Measurements from ENCODE around the gene PLEKHH3. TPM values are rescaled to one million over a fixed set of nuclear protein-coding genes. Genes with fewer than 3 reads are reported as not detected.

The PLEKHH3 gene
- total and polyA plus RNA-seq, 10 of the 15 experiments (the other 5 are each of a cell fraction or from before 2014, with no cell fraction given): 0.31 to 38.0 (median 11.0) TPM

DNA sequence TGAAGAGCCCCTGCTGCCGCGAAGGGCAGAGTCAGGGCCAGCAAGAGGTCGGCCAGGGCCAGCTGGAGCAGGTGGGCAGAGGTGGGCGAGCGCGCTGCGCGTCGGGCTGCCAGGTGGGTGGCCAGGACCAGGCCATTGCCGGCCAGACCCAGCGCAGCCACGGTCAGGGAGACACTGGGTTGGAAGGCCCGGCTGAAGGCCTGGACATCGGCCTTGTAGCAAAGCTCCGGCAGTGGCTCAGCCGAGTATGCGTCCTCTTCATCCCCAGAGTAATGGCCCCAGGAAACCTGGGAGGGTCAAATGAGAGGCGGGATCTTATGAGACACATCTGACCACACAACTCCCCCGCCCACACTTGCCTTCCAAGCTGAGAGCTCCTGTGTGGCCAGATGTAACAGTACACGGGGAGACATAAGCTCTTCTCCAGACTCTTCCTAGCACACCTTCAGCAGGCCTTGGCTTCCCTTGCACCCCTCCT, 3.6 kb upstream of the PLEKHH3 start:
- Histone ChIP-seq H3K36me3 (ENCODE audit: control insufficient read depth in 2 of 2, insufficient read depth in 2 of 2, low read length in 1 of 2) (peaks cover 0 to 1% of the 10 kb centered on the region in 2 experiments; a peak in 2 of 4 replicates), H3K79me2 (ENCODE audit: control insufficient read depth, insufficient read depth, low read length) (peaks cover 69% of the 10 kb centered on the region), H3K9me3 (replicated peaks; ENCODE audit: control insufficient read depth, insufficient read depth, low read length) (no peaks in the 10 kb centered on the region; the same call in 2 of the 3 replicates), H2AFZ (ENCODE audit: control insufficient read depth, low read depth, low read length) (peak overlapping the region; percentile 83), H3K4me2 (ENCODE audit: control insufficient read depth, insufficient read depth) (peak overlapping the region; percentile 100), H3K4me3 (peak overlapping the region; percentile 82), H4K20me1 (ENCODE audit: control insufficient read depth, insufficient read depth) (no peaks in the 10 kb centered on the region), H3K27ac (ENCODE audit: control insufficient read depth, insufficient read depth) (peak overlapping the region; percentile 93), H3K9ac (ENCODE audit: control insufficient read depth, insufficient read depth, low read length) (peak overlapping the region; percentile 51), H3K4me1 (ENCODE audit: control insufficient read depth, insufficient read depth, low read length) (peaks cover 19% of the 10 kb centered on the region), H3K27me3 (replicated peaks in 1 of 2; ENCODE audit: control insufficient read depth in 2 of 2, insufficient read depth in 2 of 2, low read length in 1 of 2) (no peaks in the 10 kb centered on the region)
- FAIRE-seq (no peak), DNase-seq (ENCODE audit: low read depth, low spot score) (no peak), ATAC-seq (no peak)
- BruUV-seq (replicated peaks): no TSS peak
- WGBS (ENCODE audit: insufficient coverage, insufficient replicate concordance, low lambda C conversion rate, missing lambda C conversion rate): 86% methylated on average over 20 of the region's 20 CpGs
- CTCF ChIA-PET: interaction anchor here (0.6 to 10.1 kb wide), 27 partner anchors 9 to 144 kb away, joined by 3 to 239 read pairs (median 5); partner anchors contain the start of genes MLX, NAGLU, PSMC3IP and RETREG3
- RAD21 ChIA-PET (ENCODE audit: unreplicated experiment): interaction anchor here (0.6 to 6.5 kb wide), 19 partner anchors 10 to 150 kb away, joined by 3 to 152 read pairs (median 4); partner anchors contain the start of genes PSMC3IP, RETREG3, TUBG1 and VPS25
- SMC1A ChIA-PET (ENCODE audit: uncharacterized antibody, unreplicated experiment): interaction anchor here (0.7 to 8.3 kb wide), 14 partner anchors 11 to 339 kb away, joined by 3 to 124 read pairs (median 4); partner anchors contain the start of genes PSMC3IP, RETREG3 and TUBG1
- POLR2A ChIA-PET: interaction anchor here (0.7 to 6.5 kb wide), 9 partner anchors 24 to 102 kb away, joined by 3 to 120 read pairs (median 4); partner anchors contain the start of genes PSMC3IP, RETREG3 and TUBG1
- intact Hi-C loops (cut with micrococcal nuclease; ENCODE audit: unreplicated experiment): loop anchor here (5.0 kb wide), 1 partner anchor 82 kb away; the partner anchor contains the start of gene RAMP2
- TF ChIP-seq, protein P1, sequence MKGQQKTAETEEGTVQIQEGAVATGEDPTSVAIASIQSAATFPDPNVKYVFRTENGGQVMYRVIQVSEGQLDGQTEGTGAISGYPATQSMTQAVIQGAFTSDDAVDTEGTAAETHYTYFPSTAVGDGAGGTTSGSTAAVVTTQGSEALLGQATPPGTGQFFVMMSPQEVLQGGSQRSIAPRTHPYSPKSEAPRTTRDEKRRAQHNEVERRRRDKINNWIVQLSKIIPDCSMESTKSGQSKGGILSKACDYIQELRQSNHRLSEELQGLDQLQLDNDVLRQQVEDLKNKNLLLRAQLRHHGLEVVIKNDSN (IDR thresholded peaks at IDR 0.05; ENCODE audit: borderline replicate concordance, extremely low read length, insufficient read depth, low read depth, low read length): no peak
- TF ChIP-seq IKZF2 (IDR thresholded peaks at IDR 0.05) (no peak), MXI1 (IDR thresholded peaks at IDR 0.05; ENCODE audit: low read depth, low read length) (no peak), YY1 (IDR thresholded peaks at IDR 0.05; ENCODE audit: low read depth, low read length) (peak; percentile 26; the same call in 1 of the 2 replicates), WRNIP1 (IDR thresholded peaks at IDR 0.05; ENCODE audit: borderline replicate concordance, low read depth, low read length) (no peak), MEF2A (IDR thresholded peaks at IDR 0.05; ENCODE audit: insufficient read depth, low read depth, low read length) (no peak), EED (IDR thresholded peaks at IDR 0.05; ENCODE audit: low read depth) (peak; percentile 46; the same call in 1 of the 2 replicates), RBBP5 (conservative IDR thresholded peaks at IDR 0.05) (no peak), NR2F1 (conservative IDR thresholded peaks at IDR 0.05) (0 out of 2 replicates have a peak, but pooled peaks have one; percentile 8), TCF7 (IDR thresholded peaks at IDR 0.05; ENCODE audit: borderline replicate concordance) (no peak), EGR1 (IDR thresholded peaks at IDR 0.05; ENCODE audit: borderline replicate concordance in 1 of 2, low read depth in 2 of 2, low read length in 2 of 2) (peak in 1 of 2 experiments; percentile 45; a peak in 1 of 3 replicates)
- TF ChIP-seq, protein P2, sequence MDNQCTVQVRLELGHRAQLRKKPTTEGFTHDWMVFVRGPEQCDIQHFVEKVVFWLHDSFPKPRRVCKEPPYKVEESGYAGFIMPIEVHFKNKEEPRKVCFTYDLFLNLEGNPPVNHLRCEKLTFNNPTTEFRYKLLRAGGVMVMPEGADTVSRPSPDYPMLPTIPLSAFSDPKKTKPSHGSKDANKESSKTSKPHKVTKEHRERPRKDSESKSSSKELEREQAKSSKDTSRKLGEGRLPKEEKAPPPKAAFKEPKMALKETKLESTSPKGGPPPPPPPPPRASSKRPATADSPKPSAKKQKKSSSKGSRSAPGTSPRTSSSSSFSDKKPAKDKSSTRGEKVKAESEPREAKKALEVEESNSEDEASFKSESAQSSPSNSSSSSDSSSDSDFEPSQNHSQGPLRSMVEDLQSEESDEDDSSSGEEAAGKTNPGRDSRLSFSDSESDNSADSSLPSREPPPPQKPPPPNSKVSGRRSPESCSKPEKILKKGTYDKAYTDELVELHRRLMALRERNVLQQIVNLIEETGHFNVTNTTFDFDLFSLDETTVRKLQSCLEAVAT (IDR thresholded peaks at IDR 0.05): peak; percentile 80
- TF ChIP-seq, protein P3, sequence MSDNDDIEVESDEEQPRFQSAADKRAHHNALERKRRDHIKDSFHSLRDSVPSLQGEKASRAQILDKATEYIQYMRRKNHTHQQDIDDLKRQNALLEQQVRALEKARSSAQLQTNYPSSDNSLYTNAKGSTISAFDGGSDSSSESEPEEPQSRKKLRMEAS (IDR thresholded peaks at IDR 0.05; ENCODE audit: low read depth, low read length): no peak
- TF ChIP-seq, protein P4, sequence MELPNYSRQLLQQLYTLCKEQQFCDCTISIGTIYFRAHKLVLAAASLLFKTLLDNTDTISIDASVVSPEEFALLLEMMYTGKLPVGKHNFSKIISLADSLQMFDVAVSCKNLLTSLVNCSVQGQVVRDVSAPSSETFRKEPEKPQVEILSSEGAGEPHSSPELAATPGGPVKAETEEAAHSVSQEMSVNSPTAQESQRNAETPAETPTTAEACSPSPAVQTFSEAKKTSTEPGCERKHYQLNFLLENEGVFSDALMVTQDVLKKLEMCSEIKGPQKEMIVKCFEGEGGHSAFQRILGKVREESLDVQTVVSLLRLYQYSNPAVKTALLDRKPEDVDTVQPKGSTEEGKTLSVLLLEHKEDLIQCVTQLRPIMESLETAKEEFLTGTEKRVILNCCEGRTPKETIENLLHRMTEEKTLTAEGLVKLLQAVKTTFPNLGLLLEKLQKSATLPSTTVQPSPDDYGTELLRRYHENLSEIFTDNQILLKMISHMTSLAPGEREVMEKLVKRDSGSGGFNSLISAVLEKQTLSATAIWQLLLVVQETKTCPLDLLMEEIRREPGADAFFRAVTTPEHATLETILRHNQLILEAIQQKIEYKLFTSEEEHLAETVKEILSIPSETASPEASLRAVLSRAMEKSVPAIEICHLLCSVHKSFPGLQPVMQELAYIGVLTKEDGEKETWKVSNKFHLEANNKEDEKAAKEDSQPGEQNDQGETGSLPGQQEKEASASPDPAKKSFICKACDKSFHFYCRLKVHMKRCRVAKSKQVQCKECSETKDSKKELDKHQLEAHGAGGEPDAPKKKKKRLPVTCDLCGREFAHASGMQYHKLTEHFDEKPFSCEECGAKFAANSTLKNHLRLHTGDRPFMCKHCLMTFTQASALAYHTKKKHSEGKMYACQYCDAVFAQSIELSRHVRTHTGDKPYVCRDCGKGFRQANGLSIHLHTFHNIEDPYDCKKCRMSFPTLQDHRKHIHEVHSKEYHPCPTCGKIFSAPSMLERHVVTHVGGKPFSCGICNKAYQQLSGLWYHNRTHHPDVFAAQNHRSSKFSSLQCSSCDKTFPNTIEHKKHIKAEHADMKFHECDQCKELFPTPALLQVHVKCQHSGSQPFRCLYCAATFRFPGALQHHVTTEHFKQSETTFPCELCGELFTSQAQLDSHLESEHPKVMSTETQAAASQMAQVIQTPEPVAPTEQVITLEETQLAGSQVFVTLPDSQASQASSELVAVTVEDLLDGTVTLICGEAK (IDR thresholded peaks at IDR 0.05; ENCODE audit: borderline replicate concordance): 0 out of 2 replicates have a peak, but pooled peaks have one; percentile 27
- in situ Hi-C loops (cut with MboI): no loop called here
